Measurements from ENCODE around the gene CSAD.
"Not testable (repeated sequence)": the region's sequence is repeated elsewhere in the genome, so short reads cannot be mapped to it uniquely, and the experiment has no call there.

The CSAD gene

DNA sequence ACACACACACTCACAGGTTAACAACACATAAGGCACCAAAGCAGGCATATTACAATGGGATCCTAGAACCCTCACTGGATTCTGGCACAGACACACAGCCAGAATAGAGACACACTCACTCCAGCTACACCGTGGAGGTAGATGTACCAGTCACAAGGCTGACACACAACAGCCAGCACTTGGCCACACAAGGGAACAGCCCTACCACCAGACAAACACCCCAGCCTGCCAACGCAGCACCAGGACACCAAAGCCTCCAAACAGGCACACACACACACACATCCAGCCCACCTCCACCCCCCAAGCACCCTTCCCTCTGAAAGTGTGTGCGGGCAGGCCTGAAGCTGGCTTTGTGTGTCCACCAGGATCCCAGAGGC is 37.2 kb upstream of the CSAD start:
- DNase-seq (ENCODE audit: low read depth in 2 of 2) = no peak

DNA sequence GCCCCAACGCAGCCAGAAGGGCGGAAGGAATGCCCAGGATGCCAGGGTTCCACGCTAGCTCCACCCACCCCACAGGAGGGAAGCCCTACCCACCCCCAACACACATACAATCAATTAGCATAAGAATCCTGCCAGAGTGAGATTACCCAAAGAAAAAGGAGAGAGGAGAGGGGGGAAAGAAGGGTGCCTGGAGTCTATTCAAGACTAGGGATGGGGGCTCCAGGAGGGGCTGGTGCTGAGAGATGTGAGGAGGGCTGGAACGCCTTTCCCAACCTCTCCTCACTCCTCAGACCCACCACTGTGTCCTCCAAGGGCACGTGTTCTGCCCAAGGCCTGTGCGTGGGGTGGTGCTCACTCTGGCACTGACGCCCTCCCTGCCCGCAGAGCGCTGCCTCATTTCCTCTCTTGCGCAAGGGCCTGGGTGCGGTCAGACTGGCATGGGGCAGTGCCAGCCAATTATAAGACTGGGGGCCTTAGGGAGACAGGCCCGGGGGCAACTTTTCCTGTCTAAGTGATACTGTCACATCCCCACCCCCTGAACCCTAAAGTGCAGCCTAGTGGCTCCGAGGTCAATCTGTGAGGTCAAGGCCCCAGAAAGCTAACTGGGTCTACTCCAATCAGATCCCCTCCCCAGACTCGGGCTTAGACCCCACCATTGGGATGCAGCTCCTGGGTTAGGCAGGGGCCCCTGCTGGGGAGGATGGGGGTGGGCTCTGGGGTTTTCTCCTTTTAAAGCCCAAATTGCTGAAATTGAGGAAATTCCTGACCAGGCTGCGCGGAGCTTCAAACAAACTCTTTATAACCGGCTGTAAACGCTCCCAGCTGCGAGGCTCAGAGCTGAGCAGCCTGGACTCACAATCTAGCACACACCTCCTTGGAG is 36.6 kb upstream of the CSAD start:
- DNase-seq (ENCODE audit: low read depth in 2 of 2) = no peak

DNA sequence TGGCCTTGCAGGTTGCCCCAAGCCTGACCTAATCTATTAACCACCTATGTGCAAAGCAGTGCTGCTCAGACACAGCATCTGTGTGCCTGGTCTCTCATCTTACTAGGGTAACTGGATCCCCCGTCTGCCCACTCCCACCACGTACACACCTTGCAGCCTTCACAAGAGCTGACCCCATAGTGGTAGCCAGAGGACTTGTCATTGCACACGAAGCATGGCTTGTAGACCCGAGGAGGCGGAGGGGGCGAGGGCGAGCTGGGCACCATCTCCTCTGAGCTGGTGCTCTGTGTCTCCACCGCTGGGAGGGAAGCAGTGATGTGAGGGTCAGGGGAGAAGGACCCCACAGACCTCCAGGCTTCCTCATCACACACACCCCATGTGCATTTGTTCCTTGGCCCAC is 34.8 kb upstream of the CSAD start:
- DNase-seq (ENCODE audit: low read depth in 2 of 2) = no peak

DNA sequence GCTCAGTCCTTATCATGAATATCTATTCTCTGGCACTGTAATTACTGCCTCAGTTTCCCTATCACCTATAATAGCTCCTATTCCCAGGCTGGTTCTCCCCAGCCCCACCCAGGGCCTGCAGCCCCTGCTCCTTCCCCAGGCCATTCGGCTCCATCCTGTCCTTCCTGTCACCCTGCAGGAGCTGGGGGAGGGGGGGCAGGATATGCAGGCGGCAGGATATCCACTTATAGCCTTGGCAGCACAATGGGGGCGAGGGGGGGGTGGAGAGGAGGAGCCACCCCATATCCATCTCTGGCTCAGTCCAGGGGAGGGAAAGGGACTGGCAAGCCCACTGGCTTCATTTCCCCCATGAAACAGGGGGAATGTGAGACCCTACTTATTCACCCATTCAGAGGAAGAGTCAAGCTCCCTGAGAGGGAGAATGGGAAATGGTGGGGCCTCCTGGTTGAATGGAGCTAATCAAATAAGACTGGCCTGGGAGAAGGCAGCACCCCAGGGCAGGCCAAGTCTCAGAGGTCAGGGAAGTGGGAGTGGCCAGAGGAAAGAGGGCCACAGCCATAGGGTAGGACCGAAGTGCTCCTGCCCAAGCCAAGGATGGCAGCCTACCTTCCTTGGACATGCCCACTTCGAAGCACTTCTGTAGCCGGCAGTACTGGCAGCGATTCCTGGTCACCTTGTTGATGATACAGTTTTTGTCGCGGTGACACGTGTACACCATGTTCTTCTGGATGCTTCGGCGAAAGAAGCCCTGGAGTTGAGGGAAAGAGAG is 34.1 kb upstream of the CSAD start:
- no peak for DNase-seq (ENCODE audit: low read depth in 2 of 2)

DNA sequence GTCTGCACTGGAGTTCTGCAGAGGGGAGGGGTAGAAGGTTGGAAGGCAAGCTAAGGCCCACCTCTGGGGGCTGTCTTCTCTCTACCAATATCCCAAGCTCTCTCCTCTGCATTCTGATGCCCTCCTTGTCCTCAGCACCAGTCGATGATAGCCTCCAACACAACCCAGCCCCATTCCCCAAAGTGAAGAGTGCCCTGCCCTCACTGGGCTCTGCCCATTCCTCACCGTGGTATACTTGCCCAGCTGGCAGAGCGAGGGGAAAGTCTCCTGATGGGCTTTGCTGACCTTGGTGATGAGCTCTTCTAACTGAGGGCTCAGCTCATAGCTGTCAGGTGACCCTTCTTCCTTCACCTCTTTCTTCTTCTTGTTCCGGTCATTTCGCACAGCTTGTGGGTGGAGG is 33.5 kb upstream of the CSAD start:
- no peak for DNase-seq (ENCODE audit: low read depth in 2 of 2)

DNA sequence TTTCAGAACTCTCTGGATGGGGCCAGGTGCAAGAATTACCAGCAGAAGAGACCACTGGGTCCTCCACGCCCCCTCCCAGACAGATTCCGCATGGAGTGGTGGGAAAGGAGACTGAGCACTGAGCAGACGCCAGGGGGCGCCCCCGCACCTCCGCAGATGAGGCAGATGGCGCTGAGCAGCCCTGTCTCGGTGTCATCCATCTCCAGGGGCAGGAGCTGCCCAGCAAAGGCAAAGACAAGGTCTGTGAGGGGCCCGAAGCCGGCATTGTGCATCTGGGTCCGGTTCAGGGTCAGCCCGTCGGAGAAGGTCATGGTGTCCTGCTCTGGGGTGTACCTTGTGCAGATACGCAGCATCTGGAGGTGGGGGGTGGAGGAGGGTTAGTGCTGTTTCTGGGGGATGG is 32.6 kb upstream of the CSAD start:
- peak; percentile 73 to 79 for DNase-seq (ENCODE audit: low read depth in 2 of 2)

DNA sequence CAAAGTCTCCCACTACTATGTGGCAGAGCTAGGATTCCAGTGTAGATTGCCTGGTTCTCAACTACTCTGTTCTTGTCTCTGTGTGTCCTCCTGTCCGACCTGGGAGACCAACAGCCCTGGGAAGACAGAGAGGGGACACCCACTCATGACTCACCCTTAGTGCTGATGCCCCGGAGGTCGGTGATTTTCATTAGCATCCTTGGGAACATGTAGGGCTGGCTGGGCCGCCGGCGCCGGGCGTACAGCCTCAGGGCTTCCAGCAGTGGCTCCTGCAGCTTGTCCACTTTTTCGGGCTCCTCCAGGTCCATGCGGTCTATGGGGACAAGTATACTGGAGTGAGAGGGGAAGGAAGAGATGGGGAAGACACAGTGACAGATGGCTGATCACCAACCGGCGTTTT is 32.2 kb upstream of the CSAD start:
- no peak for DNase-seq (ENCODE audit: low read depth in 2 of 2)

DNA sequence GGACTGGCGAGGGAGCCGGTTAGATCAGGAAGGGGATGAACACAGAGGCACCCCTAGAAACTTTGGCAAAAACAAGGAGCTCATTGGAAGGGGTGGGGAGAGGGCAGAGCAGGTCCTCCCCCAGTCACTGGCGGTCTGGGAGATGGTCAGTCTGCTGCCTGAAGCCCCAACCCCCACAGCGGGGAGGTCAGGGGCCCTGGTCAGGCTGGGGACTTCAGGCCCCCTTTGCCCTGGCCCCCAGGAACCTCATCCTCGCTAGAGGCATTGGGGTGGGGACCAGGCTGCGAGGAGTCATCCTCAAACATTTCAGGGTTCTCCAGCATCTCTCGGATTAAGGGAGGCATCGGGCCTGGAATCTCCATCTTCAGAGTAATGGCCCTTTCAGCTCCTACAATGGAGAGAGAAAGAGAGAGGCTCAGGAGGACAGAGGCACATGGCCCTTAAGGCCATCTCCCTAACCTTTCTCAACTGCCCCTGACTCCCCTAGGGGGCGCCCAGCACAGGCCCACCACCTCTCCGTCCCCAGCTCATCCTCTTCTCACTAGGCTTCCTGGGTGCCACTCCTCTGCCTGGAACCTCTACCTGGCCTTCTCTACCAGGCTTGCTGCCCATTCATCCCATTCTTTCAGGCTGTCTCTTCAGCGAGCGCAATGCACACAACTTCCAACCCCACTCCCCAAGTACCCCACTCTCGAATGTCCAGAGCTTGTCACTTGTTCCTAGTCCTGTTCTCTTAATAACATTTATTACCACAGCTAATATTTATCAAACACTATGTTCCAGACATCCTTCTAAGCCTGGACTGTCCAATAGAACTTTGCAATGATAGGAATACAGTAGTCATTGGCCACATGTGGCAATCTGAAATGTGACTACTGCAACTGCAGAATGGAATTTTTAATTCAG is 31.0 kb upstream of the CSAD start:
- DNase-seq (ENCODE audit: low read depth in 2 of 2) = no peak

DNA sequence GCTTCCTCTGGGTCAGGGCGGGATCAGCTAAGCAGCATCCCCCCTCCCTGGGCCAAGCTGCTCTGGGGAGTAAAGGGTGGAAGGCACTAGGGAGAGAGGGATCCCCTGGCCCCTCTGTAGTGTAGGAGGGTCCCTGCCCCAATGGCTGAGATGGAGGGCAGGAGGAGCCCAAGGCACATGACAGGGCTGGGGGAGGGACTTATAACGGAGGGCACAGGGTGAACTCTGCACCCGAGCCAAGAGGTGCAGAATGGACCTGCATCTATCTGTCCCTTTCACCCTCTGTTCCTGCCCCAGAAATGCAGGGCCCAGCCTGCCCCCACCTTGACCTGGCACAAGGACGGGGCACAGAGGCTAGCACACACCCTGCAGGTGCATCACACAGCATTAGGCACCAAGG is 30.1 kb upstream of the CSAD start:
- no peak for DNase-seq (ENCODE audit: low read depth in 2 of 2)

DNA sequence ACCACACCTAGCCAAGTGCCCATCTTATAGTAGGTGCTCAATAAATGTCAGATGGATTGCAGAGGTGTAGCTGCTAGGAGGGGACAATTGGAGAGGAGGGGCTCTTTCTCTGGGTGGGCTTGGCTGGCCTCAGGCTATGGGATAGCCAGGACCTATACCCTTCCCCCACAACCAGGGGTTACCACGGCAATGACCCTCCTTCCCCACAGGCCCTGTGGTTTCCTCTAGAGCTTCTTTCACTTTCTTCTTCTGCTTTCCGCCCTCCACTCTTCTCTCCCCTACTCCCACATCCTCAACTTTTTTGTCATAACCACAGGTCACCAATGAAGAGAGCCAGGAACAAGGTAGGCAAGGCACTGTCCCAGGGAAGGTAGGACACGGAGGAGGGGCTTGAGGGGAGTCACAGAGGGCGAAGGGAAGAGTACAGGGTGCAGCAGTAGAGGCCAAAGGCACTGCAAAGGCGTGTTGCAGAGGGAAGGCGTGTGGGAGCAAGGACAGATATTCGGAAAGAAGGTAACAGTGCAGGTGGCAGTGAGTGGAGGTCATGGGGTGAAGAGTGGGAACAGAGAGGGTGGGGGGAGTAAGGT is 28.2 kb upstream of the CSAD start:
- DNase-seq (ENCODE audit: low read depth in 2 of 2) = no peak

DNA sequence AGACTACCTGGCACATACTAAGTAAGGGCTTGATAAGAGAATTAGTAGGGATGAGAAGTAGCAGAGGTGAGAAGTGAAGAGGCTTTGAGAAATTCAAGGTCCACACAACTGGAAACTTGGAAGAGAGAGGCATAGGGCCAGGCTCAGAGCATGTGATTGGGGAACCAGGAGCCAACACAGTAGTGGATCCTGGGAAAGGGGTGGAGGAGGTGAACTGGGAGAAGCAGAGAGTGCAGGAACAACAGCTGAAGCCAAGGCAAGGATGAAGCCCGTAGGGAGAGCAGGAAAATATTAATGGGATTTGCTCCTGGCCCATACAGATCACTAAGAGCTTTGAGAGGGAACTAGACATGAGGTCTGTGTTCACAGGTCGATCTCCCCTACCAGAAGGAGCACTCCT is 27.7 kb upstream of the CSAD start:
- no peak for DNase-seq (ENCODE audit: low read depth in 2 of 2)

DNA sequence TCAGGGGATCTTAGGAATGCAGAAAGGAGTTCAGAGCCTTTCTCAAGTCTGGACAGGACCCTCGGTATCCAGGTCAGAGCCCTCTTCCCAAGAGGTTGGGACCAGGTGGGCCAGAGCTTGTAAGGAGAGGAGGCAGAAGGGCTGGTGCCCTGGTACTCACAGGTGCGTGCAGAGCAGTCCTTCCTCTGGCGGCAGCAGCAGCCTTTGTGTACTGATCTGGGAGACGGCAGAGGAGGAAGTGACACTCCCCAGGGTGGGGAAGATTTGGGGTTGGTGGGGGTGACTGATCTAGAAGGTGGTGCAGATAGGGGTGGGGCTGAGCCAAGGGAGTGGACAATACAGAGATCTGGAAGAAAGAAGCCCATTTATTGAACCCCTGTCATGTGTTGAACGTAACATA is 26.3 kb upstream of the CSAD start, which contains the start of gene ITGB7:
ITGB7 (minus strand) TSS at position 210 of the 400 bp plus-strand sequence. CDS start 6,808 bp downstream, outside the sequence.
- peak; percentile 43 to 48 for DNase-seq (ENCODE audit: low read depth in 2 of 2)

DNA sequence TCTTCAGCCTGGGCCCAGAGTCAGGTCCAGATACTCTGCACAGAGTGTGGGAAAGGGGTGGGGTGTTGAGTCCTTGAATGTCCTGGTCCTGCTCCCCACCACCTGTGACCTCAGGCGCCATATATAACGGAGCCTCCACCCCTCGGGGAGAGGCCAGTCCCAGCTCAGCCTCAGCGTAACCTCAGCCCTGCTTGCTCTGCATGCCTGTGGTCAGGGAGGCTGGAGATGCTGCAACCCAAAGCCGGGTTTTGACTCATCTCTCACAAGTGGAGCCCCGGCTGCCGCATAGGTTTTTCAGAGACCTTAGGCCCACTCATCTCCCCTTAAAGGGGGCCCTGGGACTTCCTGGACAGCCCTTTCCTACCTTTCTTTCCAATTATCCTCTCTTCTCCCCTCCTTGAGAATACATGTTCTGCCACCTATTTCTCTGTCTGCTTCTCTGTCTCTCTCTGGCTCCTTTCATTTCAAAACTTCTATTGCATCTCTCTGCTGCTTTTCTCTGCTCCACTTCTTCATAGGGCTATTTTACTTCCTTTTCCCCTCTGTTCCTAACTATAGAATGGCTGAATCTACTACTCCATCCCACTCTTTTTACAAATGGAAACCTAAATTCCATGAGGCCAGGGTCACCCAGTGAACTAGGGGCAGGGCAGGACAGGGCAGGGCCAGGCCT is 25.2 kb upstream of the CSAD start:
- DNase-seq (ENCODE audit: low read depth in 2 of 2) = peak; percentile 70 to 76

DNA sequence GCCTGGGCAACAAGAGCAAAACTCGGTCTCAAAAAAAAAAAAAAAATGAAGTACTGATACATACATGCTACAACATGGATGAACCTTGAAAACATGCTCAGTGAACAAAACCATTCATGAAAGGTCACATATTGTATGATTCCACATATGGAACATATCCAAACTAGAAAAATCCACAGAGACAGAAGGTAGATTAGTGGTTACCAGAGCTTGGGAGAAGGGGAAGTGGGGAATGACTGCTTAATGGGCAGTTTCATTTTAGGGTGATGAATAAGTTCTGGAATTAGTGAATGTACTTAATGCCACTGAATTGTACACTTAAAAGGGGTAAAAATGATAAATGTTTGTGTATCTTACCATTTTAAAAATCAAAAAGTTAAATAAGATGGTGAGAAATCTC is 23.6 kb upstream of the CSAD start:
- no peak for DNase-seq (ENCODE audit: low read depth in 2 of 2)

DNA sequence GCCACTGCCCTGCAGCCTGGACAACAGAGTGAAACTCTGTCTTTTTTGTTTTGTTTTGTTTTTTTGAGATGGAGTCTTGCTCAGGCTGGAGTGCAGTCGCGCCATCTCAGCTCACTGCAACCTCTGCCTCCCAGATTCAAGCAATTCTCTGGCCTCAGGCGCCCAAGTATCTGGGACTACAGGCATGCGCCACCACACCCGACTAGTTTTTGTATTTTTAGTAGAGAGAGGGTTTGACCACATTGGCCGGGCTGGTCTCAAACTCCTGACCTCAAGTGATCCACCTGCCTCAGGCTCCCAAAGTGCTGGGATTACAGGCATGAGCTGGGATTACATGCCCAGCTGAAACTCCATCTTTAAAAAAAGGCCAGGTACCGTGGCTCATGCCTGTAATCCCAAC is 21.6 kb upstream of the CSAD start:
- not testable (repeated sequence) for DNase-seq (ENCODE audit: low read depth in 2 of 2)

DNA sequence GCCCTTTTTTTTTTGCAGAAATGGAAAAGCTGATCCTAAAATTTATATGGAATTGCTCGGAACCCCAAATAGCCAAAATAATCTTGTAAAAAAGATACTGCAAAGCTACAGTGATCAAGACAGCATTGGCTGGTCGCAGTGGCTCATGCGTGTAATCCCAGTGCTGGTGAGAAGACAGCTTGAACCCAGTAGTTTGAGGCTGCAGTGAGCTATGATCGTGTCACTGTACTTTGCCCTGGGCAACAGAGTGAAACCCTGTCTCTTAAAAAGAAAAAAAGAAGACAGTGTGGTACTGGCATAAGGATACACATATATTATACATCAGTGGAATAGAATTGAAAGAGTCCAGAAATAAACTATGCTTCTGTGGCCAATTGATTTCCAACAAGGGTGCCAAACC is 20.9 kb upstream of the CSAD start:
- DNase-seq (ENCODE audit: low read depth in 2 of 2) = no peak

DNA sequence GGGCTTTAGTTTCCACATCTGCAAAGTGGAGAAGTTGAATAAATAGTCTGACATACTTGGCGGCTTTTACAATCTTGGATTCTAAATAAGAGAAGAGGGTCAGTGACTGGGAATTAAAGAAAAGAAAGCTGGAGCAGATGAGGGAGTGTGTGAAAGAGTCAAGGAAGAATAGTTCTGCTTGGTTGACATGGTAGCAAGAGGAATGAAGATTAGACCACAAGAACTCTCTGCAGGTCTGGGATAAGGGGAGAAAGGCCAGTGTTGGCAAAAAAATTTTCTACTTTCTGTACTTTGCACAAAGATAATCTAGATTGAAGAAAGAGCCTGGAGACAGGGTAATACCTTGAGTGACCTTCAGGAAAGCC is 20.4 kb upstream of the CSAD start:
- DNase-seq (ENCODE audit: low read depth in 2 of 2) = no peak

DNA sequence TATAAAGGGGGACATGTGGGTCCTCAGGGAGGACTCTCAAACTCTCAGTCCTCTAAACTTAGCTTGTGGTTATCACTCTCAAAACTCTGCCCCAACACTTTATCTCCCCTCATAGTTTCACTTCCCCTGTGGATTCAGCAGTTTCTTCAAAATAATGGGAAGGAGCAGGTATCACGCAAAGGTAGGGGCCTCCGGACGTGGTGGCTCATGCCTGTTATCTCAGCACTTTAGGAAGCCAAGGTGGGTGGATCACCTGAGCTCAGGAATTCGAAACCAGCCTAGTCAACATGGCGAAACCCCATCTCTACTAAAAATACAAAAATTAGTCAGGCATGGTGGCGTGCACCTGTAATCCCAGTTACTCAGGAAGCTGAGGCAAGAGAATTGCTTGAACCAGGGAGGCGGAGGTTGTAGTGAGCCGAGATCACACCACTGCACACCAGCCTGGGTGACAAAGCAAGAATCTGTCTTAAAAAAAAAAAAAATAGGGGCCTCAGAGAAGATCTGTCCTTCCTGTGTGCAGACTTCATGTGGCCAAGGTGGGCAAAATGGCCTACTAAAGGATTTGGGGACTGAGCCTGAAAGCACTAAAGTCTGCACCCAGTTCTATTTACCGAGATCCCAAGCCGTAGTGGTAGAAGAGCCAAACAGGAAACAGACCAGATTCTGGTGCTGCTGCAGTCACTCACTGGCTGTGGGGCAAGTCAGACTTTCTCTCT is 19.9 kb upstream of the CSAD start:
- no peak for DNase-seq (ENCODE audit: low read depth in 2 of 2)

DNA sequence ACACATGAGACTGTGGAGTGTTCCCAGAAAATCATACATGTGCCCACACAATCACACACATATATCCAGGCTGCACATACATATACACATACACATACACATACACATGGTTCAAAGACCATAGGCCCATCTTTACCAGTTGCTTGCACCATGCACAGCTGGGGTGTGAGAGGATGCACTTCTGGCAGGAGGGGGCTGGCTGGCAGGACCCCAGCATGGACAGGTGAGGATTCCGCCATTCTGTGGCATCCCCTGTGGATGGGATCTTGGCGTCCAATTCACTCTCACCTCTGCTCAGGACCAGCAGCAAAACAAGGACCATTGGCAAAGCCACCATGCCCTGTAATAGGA is 19.4 kb upstream of the CSAD start:
- no peak for DNase-seq (ENCODE audit: low read depth in 2 of 2)

DNA sequence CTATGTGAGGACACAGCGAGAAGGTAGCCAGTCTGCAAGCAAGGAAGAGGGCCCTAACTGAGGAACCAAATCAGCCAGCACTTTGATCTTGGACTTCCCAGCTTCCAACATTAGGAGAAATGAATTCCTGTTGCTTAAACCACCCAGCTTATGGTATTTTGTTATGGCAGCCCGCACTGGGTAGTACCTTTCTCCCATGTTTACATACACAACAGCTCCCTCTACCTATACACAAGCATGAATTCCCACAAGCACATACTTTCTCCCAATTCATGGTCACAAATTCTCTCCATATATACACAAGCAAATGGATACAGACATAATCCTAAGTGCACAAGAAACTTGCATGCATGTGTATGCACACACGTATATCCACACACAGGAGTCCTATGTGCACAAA is 19.0 kb upstream of the CSAD start:
- DNase-seq (ENCODE audit: low read depth in 2 of 2) = no peak
